ENCODE measurements around the gene IGF2R.
"Not testable (repeated sequence)": the region's sequence is repeated elsewhere in the genome, so short reads cannot be mapped to it uniquely, and the experiment has no call there.

IGF2R gene

GRCh38 chr6:159968295-159969203 lies at the start of gene IGF2R:
TSS of gene IGF2R (plus strand) at chr6:159969082. CDS start at chr6:159969247, 165 bp downstream.
- peak; percentile 86 for DNase-seq (ENCODE audit: low read depth, low spot score)

GRCh38 chr6:159919800-159920199 lies 49.1 kb upstream of the IGF2R start:
- DNase-seq (ENCODE audit: low read depth, low spot score), result no peak

GRCh38 chr6:159924150-159924549 lies 44.7 kb upstream of the IGF2R start:
- not testable (repeated sequence) for DNase-seq (ENCODE audit: low read depth, low spot score)

- no peak for DNase-seq (ENCODE audit: low read depth, low spot score)
These were observed 42.2 kb upstream of the IGF2R start for GRCh38 chr6:159926542-159927203.

GRCh38 chr6:159929819-159930218 lies 39.1 kb upstream of the IGF2R start:
- no peak for DNase-seq (ENCODE audit: low read depth, low spot score)

- DNase-seq (ENCODE audit: low read depth, low spot score), result no peak
These were observed 37.8 kb upstream of the IGF2R start for GRCh38 chr6:159931112-159931511.

- no peak for DNase-seq (ENCODE audit: low read depth, low spot score)
These were observed 37.0 kb upstream of the IGF2R start for GRCh38 chr6:159931846-159932245.

GRCh38 chr6:159933077-159933476 lies 35.8 kb upstream of the IGF2R start:
- no peak for DNase-seq (ENCODE audit: low read depth, low spot score)

GRCh38 chr6:159934181-159934580 lies 34.7 kb upstream of the IGF2R start:
- no peak for DNase-seq (ENCODE audit: low read depth, low spot score)

GRCh38 chr6:159935065-159935464 lies 33.8 kb upstream of the IGF2R start:
- DNase-seq (ENCODE audit: low read depth, low spot score), result no peak

- no peak for DNase-seq (ENCODE audit: low read depth, low spot score)
These were observed 33.2 kb upstream of the IGF2R start for GRCh38 chr6:159935633-159936032.

- DNase-seq (ENCODE audit: low read depth, low spot score), result no peak
These were observed 29.3 kb upstream of the IGF2R start for GRCh38 chr6:159939591-159940016.

GRCh38 chr6:159941286-159942113 lies 27.4 kb upstream of the IGF2R start:
- peak; percentile 6 for DNase-seq (ENCODE audit: low read depth, low spot score)

- DNase-seq (ENCODE audit: low read depth, low spot score), result no peak
These were observed 25.7 kb upstream of the IGF2R start for GRCh38 chr6:159943101-159943632.

- no peak for DNase-seq (ENCODE audit: low read depth, low spot score)
These were observed 24.8 kb upstream of the IGF2R start for GRCh38 chr6:159943968-159944598.

- no peak for DNase-seq (ENCODE audit: low read depth, low spot score)
These were observed 23.0 kb upstream of the IGF2R start for GRCh38 chr6:159945801-159946392.

GRCh38 chr6:159946912-159947311 lies 22.0 kb upstream of the IGF2R start:
- no peak for DNase-seq (ENCODE audit: low read depth, low spot score)

GRCh38 chr6:159948199-159948598 lies 20.7 kb upstream of the IGF2R start:
- no peak for DNase-seq (ENCODE audit: low read depth, low spot score)

GRCh38 chr6:159951772-159952171 lies 17.1 kb upstream of the IGF2R start:
- no peak for DNase-seq (ENCODE audit: low read depth, low spot score)

GRCh38 chr6:159952289-159953005 lies 16.4 kb upstream of the IGF2R start:
- peak; percentile 77 for DNase-seq (ENCODE audit: low read depth, low spot score)

Data from ELF-1 (cell line).